ENCODE measurements around the gene OR4D5.

Gene OR4D5

GRCh38 chr11:123942413-123942812, 3.0 kb downstream of the OR4D5 start:
- H3K9me3 ChIP-seq (ENCODE audit: insufficient read depth, low read depth, low read length), result no peaks in the 10 kb centered on the region; the same call in 1 of the 2 replicates
- no peak overlapping the region for H2AFZ ChIP-seq (ENCODE audit: low read length)
- no peaks in the 10 kb centered on the region for H3K9me2 ChIP-seq (replicated peaks; ENCODE audit: low read depth, low read length)
- H3K27me3 ChIP-seq (ENCODE audit: insufficient read depth, low read length, poor library complexity, severe bottlenecking), result no peaks in the 10 kb centered on the region
- TF ChIP-seq, protein P1, sequence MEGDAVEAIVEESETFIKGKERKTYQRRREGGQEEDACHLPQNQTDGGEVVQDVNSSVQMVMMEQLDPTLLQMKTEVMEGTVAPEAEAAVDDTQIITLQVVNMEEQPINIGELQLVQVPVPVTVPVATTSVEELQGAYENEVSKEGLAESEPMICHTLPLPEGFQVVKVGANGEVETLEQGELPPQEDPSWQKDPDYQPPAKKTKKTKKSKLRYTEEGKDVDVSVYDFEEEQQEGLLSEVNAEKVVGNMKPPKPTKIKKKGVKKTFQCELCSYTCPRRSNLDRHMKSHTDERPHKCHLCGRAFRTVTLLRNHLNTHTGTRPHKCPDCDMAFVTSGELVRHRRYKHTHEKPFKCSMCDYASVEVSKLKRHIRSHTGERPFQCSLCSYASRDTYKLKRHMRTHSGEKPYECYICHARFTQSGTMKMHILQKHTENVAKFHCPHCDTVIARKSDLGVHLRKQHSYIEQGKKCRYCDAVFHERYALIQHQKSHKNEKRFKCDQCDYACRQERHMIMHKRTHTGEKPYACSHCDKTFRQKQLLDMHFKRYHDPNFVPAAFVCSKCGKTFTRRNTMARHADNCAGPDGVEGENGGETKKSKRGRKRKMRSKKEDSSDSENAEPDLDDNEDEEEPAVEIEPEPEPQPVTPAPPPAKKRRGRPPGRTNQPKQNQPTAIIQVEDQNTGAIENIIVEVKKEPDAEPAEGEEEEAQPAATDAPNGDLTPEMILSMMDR (conservative IDR thresholded peaks at IDR 0.05; ENCODE audit: low read length), result no peak
- no peak for TF ChIP-seq EZH2phosphoT487 (IDR thresholded peaks at IDR 0.05; ENCODE audit: borderline replicate concordance)
- H3K36me3 ChIP-seq (ENCODE audit: insufficient read depth, low read length), result no peaks in the 10 kb centered on the region
- no peaks in the 10 kb centered on the region for H4K20me1 ChIP-seq (ENCODE audit: insufficient read depth, low read length, poor library complexity, severe bottlenecking)
- H3F3A ChIP-seq (ENCODE audit: low read depth), result no peaks in the 10 kb centered on the region
- H3K4me1 ChIP-seq (ENCODE audit: insufficient read depth, low read length, poor library complexity, severe bottlenecking), result no peaks in the 10 kb centered on the region
- no peak overlapping the region for H3K4me3 ChIP-seq (ENCODE audit: low read length, poor library complexity, severe bottlenecking)
- no peak overlapping the region for H3K4me2 ChIP-seq (ENCODE audit: low read depth, low read length, poor library complexity, severe bottlenecking)
- H3K79me2 ChIP-seq (ENCODE audit: insufficient read depth, low read length), result no peaks in the 10 kb centered on the region
- no peak overlapping the region for H3K9ac ChIP-seq (ENCODE audit: low read depth, low read length, poor library complexity, severe bottlenecking)

DNA sequence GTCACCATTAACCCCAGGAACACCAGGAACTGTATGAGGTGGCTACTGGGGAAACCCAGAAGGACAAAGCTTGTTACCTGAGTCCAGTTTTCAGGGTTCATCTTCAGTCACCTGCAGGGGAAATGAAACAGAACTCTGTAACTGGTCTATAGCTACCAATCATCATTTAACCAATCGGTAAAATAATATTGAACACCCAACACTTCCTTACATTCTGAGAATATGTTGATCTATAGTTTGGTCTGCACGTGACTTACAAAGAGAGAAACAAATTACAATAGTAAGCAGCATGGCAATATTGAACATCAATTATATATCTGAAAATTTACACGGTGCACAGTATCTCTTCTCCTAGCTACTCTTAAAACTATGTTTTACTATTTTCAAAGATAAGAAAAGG, 4.3 kb downstream of the OR4D5 start, which contains the start of gene OR6T1:
TSS of gene OR6T1 (minus strand) at position 101 of the 400 bp plus-strand sequence. CDS start at position 101, 0 bp downstream.
- Histone ChIP-seq H3F3A (ENCODE audit: low read depth) (no peaks in the 10 kb centered on the region), H3K4me2 (ENCODE audit: low read depth, low read length, poor library complexity, severe bottlenecking) (no peak within 1 kb of the TSS), H3K9ac (ENCODE audit: low read depth, low read length, poor library complexity, severe bottlenecking) (no peak within 1 kb of the TSS), H3K4me3 (ENCODE audit: low read length, poor library complexity, severe bottlenecking) (no peak within 1 kb of the TSS), H4K20me1 (ENCODE audit: insufficient read depth, low read length, poor library complexity, severe bottlenecking) (no peaks in the 10 kb centered on the region), H3K9me3 (ENCODE audit: insufficient read depth, low read depth, low read length) (no peaks in the 10 kb centered on the region; the same call in 1 of the 2 replicates), H3K79me2 (ENCODE audit: insufficient read depth, low read length) (no peaks in the 10 kb centered on the region), H3K36me3 (ENCODE audit: insufficient read depth, low read length) (no peaks in the 10 kb centered on the region), H3K27me3 (ENCODE audit: insufficient read depth, low read length, poor library complexity, severe bottlenecking) (no peaks in the 10 kb centered on the region), H3K9me2 (replicated peaks; ENCODE audit: low read depth, low read length) (no peaks in the 10 kb centered on the region), H2AFZ (ENCODE audit: low read length) (no peak within 1 kb of the TSS), H3K4me1 (ENCODE audit: insufficient read depth, low read length, poor library complexity, severe bottlenecking) (no peaks in the 10 kb centered on the region)
- TF ChIP-seq EZH2phosphoT487 (IDR thresholded peaks at IDR 0.05; ENCODE audit: borderline replicate concordance), result no peak
- TF ChIP-seq, protein P1 (conservative IDR thresholded peaks at IDR 0.05; ENCODE audit: low read length), result no peak

DNA sequence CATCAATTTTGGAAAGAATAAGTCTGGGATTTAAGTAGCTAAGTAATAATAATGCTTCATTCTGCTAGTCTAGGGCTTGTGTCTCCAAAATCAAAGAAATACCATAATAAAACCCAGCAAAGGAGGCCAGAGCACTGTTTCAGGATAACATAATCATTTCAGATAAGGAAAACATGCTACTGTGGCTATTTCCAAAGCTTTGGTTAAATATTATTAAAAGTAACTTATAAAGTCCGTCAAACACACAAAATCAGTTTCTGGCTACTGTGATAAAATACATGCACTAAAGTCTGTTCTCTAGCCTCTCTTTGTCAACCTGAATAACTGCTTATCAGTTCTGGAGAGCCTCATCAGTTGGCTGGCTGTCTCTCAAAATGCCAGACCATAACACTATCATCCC, 5.7 kb downstream of the OR4D5 start:
- no peaks in the 10 kb centered on the region for H3F3A ChIP-seq (ENCODE audit: low read depth)
- no peak overlapping the region for H3K4me2 ChIP-seq (ENCODE audit: low read depth, low read length, poor library complexity, severe bottlenecking)
- H3K36me3 ChIP-seq (ENCODE audit: insufficient read depth, low read length), result no peaks in the 10 kb centered on the region
- H3K9me2 ChIP-seq (replicated peaks; ENCODE audit: low read depth, low read length), result no peaks in the 10 kb centered on the region
- no peak for TF ChIP-seq EZH2phosphoT487 (IDR thresholded peaks at IDR 0.05; ENCODE audit: borderline replicate concordance)
- TF ChIP-seq, protein P1 (conservative IDR thresholded peaks at IDR 0.05; ENCODE audit: low read length), result no peak
- no peaks in the 10 kb centered on the region for H3K27me3 ChIP-seq (ENCODE audit: insufficient read depth, low read length, poor library complexity, severe bottlenecking)
- H3K9ac ChIP-seq (ENCODE audit: low read depth, low read length, poor library complexity, severe bottlenecking), result no peak overlapping the region
- H3K9me3 ChIP-seq (ENCODE audit: insufficient read depth, low read depth, low read length), result no peaks in the 10 kb centered on the region; the same call in 1 of the 2 replicates
- no peak overlapping the region for H2AFZ ChIP-seq (ENCODE audit: low read length)
- H4K20me1 ChIP-seq (ENCODE audit: insufficient read depth, low read length, poor library complexity, severe bottlenecking), result no peaks in the 10 kb centered on the region
- no peaks in the 10 kb centered on the region for H3K4me1 ChIP-seq (ENCODE audit: insufficient read depth, low read length, poor library complexity, severe bottlenecking)
- H3K4me3 ChIP-seq (ENCODE audit: low read length, poor library complexity, severe bottlenecking), result no peak overlapping the region
- H3K79me2 ChIP-seq (ENCODE audit: insufficient read depth, low read length), result no peaks in the 10 kb centered on the region

Measured in Loucy (cell line).